Esophagus squamous epithelium (tissue), 5 donors: ENCODE results near the gene GPBP1. TPM values are rescaled to one million over a fixed set of nuclear protein-coding genes. Genes with fewer than 3 reads are reported as not detected.

Experiments used
- DNase-seq: peaks from one replicate; lab custom pipeline; 2025; lab: John Stamatoyannopoulos, UW
- H3K27ac ChIP-seq, 4 donors: fragments of 200-600 bp; sonication (generic); one replicate each; pipeline ENCODE4 v1.5.1; 2016 to 2019; ENCODE audit warnings: mild to moderate bottlenecking in 1 of 4
- H3K27me3 ChIP-seq, 4 donors: fragments of 200-600 bp; sonication (generic); 1 replicate in 3 of 4; 2 replicates in 1 of 4; pipeline versions ENCODE4 v1.5.1 to v1.6.0; 2017 to 2021; ENCODE audit warnings: antibody characterized with exemption in 1 of 4
- H3K36me3 ChIP-seq, 3 donors: fragments of 200-600 bp; sonication (generic); one replicate each; pipeline ENCODE4 v1.5.1; 2016 to 2019
- H3K4me1 ChIP-seq, 3 donors: fragments of 200-600 bp; sonication (generic); one replicate each; pipeline ENCODE4 v1.5.1; 2017 to 2019
- H3K4me3 ChIP-seq, 4 donors: fragments of 200-600 bp; sonication (generic); 1 replicate in 3 of 4; 2 replicates in 1 of 4; pipeline ENCODE4 v1.5.1; 2016 to 2019; ENCODE audit warnings: mild to moderate bottlenecking in 2 of 4, moderate library complexity in 1 of 4
- H3K9me3 ChIP-seq, 3 donors: fragments of 200-600 bp; sonication (generic); one replicate each; pipeline ENCODE4 v1.5.1; 2016 to 2019
- POLR2A ChIP-seq, 4 donors: fragments of 450-650 bp; IDR thresholded peaks; one replicate each; pipeline ENCODE4 v1.6.1; 2017; ENCODE audit warnings: antibody characterized with exemption in 4 of 4, mild to moderate bottlenecking in 4 of 4, moderate library complexity in 3 of 4
- WGBS, 2 donors: methylation state at CpG; one replicate each; pipeline ENCODE4 v1.1.5; 2018; 5-methylcytosine and 5-hydroxymethylcytosine counted together
- intact Hi-C: fragments of 100-400 bp; cut with DNase I; formaldehyde crosslinking; loops from one replicate; pipeline ENCODE4 v1.15.0; 2022
- total RNA-seq, 4 donors: library from RNA; depleted of rRNA; stranded (reverse); fragments of >200 nt; gene quantifications; one replicate each; pipeline ENCODE4 v1.1.0, GENCODE V29; 2016
- TF ChIP-seq, protein P1 (sequence below), 6 experiments: fragments of 450-650 bp in 4 of 6; fragments of 200-600 bp in 2 of 6; sonication (generic) in 2 of 6; IDR thresholded peaks; one replicate each; pipeline ENCODE4 v1.5.1; 2016 to 2019; ENCODE audit warnings: antibody characterized with exemption in 6 of 6, mild to moderate bottlenecking in 4 of 6, moderate library complexity in 4 of 6
- donor health status: DM: yes; HTN: yes; CAD: no.

The GPBP1 gene
- total RNA-seq, 4 donors from 2014 or later = 27.4 to 64.3 (median 43.2) TPM

- no peak overlapping the region for H3K27ac ChIP-seq
- intact Hi-C loops = no loop called here
- WGBS, 2 donors = 50 to 61% methylated on average over 4 of the region's 4 CpGs
- no peak overlapping the region for H3K4me3 ChIP-seq
- peaks cover 0 to 32% (median 7%) of the 10 kb centered on the region in 3 donors for H3K4me1 ChIP-seq
- no peaks in the 10 kb centered on the region for H3K9me3 ChIP-seq
- H3K36me3 ChIP-seq = peaks cover 0 to 45% (median 5%) of the 10 kb centered on the region in 3 donors
- TF ChIP-seq, protein P1, sequence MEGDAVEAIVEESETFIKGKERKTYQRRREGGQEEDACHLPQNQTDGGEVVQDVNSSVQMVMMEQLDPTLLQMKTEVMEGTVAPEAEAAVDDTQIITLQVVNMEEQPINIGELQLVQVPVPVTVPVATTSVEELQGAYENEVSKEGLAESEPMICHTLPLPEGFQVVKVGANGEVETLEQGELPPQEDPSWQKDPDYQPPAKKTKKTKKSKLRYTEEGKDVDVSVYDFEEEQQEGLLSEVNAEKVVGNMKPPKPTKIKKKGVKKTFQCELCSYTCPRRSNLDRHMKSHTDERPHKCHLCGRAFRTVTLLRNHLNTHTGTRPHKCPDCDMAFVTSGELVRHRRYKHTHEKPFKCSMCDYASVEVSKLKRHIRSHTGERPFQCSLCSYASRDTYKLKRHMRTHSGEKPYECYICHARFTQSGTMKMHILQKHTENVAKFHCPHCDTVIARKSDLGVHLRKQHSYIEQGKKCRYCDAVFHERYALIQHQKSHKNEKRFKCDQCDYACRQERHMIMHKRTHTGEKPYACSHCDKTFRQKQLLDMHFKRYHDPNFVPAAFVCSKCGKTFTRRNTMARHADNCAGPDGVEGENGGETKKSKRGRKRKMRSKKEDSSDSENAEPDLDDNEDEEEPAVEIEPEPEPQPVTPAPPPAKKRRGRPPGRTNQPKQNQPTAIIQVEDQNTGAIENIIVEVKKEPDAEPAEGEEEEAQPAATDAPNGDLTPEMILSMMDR (IDR thresholded peaks at IDR 0.05) = no peak
- no peak for TF ChIP-seq POLR2A (IDR thresholded peaks at IDR 0.05)
- H3K27me3 ChIP-seq = no peaks in the 10 kb centered on the region
- DNase-seq = no peak
Observed at GRCh38 chr5:57219386-57219785, 45.5 kb downstream of the GPBP1 start.

DNA sequence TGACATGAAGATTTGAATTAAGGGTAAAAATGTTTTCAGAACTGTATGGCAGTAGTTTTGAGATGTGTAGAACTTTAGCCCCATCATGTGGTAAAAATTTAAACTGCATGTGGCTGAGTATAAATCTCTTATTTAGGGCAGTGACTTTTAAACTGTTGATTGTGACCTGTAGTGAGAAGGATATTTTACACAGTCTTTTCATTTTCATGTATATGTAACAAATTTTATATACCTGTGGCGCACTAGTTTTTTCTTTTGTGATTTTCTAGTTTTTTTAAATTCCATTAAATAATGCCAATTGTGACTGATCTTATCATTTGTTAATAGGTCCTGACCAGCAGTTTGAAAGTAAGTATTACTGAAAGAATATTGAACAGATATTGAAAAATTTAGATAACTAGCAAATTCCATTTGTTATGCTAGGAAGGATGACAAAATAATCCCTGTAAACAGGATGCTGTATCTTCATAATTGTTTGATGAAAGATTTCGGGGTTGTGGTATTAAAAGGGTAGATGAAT is 47.2 kb downstream of the GPBP1 start:
- peaks cover 0 to 17% (median 7%) of the 10 kb centered on the region in 3 donors for H3K4me1 ChIP-seq
- TF ChIP-seq, protein P1 (IDR thresholded peaks at IDR 0.05) = peak; percentile 75 to 97 (median 93)
- TF ChIP-seq POLR2A (IDR thresholded peaks at IDR 0.05) = no peak
- H3K36me3 ChIP-seq = peaks cover 0 to 39% (median 0%) of the 10 kb centered on the region in 3 donors
- no peaks in the 10 kb centered on the region for H3K27me3 ChIP-seq
- no peaks in the 10 kb centered on the region for H3K9me3 ChIP-seq
- intact Hi-C loops = loop anchor here (5.0 kb wide), 1 partner anchor 319 kb away; no protein-coding TSS in a partner anchor
- no peak for DNase-seq
- H3K4me3 ChIP-seq = no peak overlapping the region
- H3K27ac ChIP-seq = no peak overlapping the region
- WGBS, 2 donors = 74 to 76% methylated on average over 2 of the region's 2 CpGs

GRCh38 chr5:57225553-57225952 is 51.7 kb downstream of the GPBP1 start:
- Histone ChIP-seq H3K27ac (no peak overlapping the region), H3K27me3 (no peaks in the 10 kb centered on the region), H3K4me3 (no peak overlapping the region), H3K36me3 (peaks cover 0 to 41% (median 0%) of the 10 kb centered on the region in 3 donors), H3K9me3 (no peaks in the 10 kb centered on the region), H3K4me1 (peaks cover 0 to 3% (median 3%) of the 10 kb centered on the region in 3 donors)
- whole genome bisulfite sequencing, 2 donors = 69 to 77% methylated on average over 3 of the region's 3 CpGs
- DNase-seq = no peak
- TF ChIP-seq, protein P1 (IDR thresholded peaks at IDR 0.05) = no peak
- TF ChIP-seq POLR2A (IDR thresholded peaks at IDR 0.05) = no peak
- intact Hi-C loops = no loop called here

DNA sequence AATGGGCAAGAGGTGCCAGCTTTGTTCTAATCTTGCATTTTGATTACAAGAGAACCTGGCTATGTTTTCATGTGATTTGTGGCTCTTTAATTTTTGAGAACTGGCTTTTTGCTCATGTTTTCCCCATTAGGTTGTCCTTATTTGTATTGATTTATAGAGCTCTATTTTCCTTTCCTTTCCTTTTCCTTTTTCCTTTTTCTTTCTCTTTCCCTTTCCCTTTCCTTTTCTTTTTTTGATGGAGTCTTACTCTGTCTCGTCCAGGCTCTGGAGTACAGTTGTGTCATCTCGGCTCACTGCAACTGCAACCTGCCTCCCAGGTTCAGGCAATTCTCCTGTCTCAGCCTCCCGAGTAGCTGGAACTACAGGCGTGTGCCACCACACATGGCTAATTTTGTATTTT is 55.5 kb downstream of the GPBP1 start:
- Histone ChIP-seq H3K4me3 (no peak overlapping the region), H3K27me3 (no peaks in the 10 kb centered on the region), H3K9me3 (peaks cover 0 to 5% (median 0%) of the 10 kb centered on the region in 3 donors), H3K4me1 (peaks cover 0 to 13% (median 0%) of the 10 kb centered on the region in 3 donors), H3K27ac (no peak overlapping the region), H3K36me3 (peaks cover 5 to 66% (median 9%) of the 10 kb centered on the region in 3 donors)
- intact Hi-C loops = no loop called here
- TF ChIP-seq, protein P1 (IDR thresholded peaks at IDR 0.05) = no peak
- TF ChIP-seq POLR2A (IDR thresholded peaks at IDR 0.05) = no peak
- no peak for DNase-seq
- 93 to 98% methylated on average over 4 of the region's 4 CpGs for WGBS, 2 donors

- 87 to 91% methylated on average over 4 of the region's 4 CpGs for WGBS, 2 donors
- TF ChIP-seq, protein P1 (IDR thresholded peaks at IDR 0.05) = no peak
- no peak for TF ChIP-seq POLR2A (IDR thresholded peaks at IDR 0.05)
Observed at GRCh38 chr5:57231607-57232006, 57.7 kb downstream of the GPBP1 start.

More at GRCh38 chr5:57231607-57232006, 57.7 kb downstream of the GPBP1 start:
- peak overlapping the region in 1 of 4 donors; percentile 56 for H3K27ac ChIP-seq
- no peak overlapping the region for H3K4me3 ChIP-seq
- H3K36me3 ChIP-seq = peaks cover 5 to 78% (median 9%) of the 10 kb centered on the region in 3 donors
- peaks cover 0 to 13% (median 0%) of the 10 kb centered on the region in 3 donors for H3K4me1 ChIP-seq
- no peaks in the 10 kb centered on the region for H3K27me3 ChIP-seq
- H3K9me3 ChIP-seq = peaks cover 0 to 5% (median 0%) of the 10 kb centered on the region in 3 donors
- intact Hi-C loops = no loop called here
- no peak for DNase-seq
